Endothelial cell of umbilical vein (primary cell): Measurements from ENCODE around the gene DUSP2.

Experiments
- CTCF ChIP-seq, 2 donors: IDR thresholded peaks; 1 replicate in 1 of 2; 2 replicates in 1 of 2; pipeline ENCODE4 v1.5.1; 2011; ENCODE audit warnings: low read length in 2 of 2, mild to moderate bottlenecking in 2 of 2, moderate library complexity in 2 of 2, control low read depth in 1 of 2, inconsistent platforms in 1 of 2, low read depth in 1 of 2; ENCODE audit not compliant: insufficient read depth in 1 of 2; ENCODE audit errors: extremely low read depth in 1 of 2
- MYC ChIP-seq: IDR thresholded peaks from one replicate; pipeline ENCODE4 v1.6.1; 2011; ENCODE audit warnings: mild to moderate bottlenecking, low read depth, low read length

GRCh38 chr2:96150791-96151594, 5.8 kb upstream of the DUSP2 start:
- TF ChIP-seq MYC (no peak), CTCF (IDR thresholded peaks at IDR 0.05; ENCODE audit: extremely low read depth in 1 of 2, insufficient read depth in 1 of 2, low read depth in 1 of 2, low read length in 2 of 2) (no peak)
